K562 (cell line): ENCODE data around the gene MADD. TPM values are rescaled to one million over a fixed set of nuclear protein-coding genes. Genes with fewer than 3 reads are reported as not detected.

Source experiments
- ARID2 ChIP-seq: fragments of 450-650 bp; IDR thresholded peaks from 2 replicates; pipeline ENCODE4 v1.6.1; 2017; ENCODE audit warnings: antibody characterized with exemption, mild to moderate bottlenecking
- HNRNPK ChIP-seq: fragments of 200-400 bp; formaldehyde crosslinking; IDR thresholded peaks from one replicate; pipeline ENCODE4 v1.6.1; 2018; ENCODE audit warnings: mild to moderate bottlenecking, low read depth, low read length; ENCODE audit not compliant: poor library complexity, severe bottlenecking
- NFE2 ChIP-seq: IDR thresholded peaks from 2 replicates; pipeline ENCODE4 v1.6.1; 2014; ENCODE audit warnings: antibody characterized with exemption, low read depth
- PHF20 ChIP-seq: fragments of 450-650 bp; IDR thresholded peaks from 2 replicates; pipeline ENCODE4 v1.6.1; 2018; ENCODE audit not compliant: partially characterized antibody
- POLR3G ChIP-seq: IDR thresholded peaks from 2 replicates; pipeline ENCODE4 v1.6.1; 2011; ENCODE audit not compliant: insufficient read length, insufficient replicate concordance; ENCODE audit errors: extremely low read depth
- RHOXF2B ChIP-seq: fragments of 250-450 bp; sonication (Bioruptor Pico); conservative IDR thresholded peaks from 2 replicates; pipeline ENCODE4 v1.5.1; 2021
- ZNF41 ChIP-seq: fragments of 250-450 bp; sonication (Bioruptor Pico); conservative IDR thresholded peaks from 2 replicates; pipeline ENCODE4 v1.4.0; 2020; ENCODE audit warnings: mild to moderate bottlenecking
- ZNF79 ChIP-seq: fragments of 250-450 bp; sonication (Bioruptor Pico); IDR thresholded peaks from 2 replicates; pipeline ENCODE4 v1.4.0; 2020; ENCODE audit warnings: low read depth, mild to moderate bottlenecking, moderate library complexity
- polyA plus RNA-seq, 8 experiments: library from polyadenylated mRNA; depleted of rRNA in 4 of 8; stranded (reverse) in 5 of 8; unstranded in 3 of 8; fragments of >200 nt; fragmentation: Nextera tagmentation in 2 of 8; fragmentation: Illumina TruSeq in 1 of 8; extraction: Ambion mirVana in 2 of 8; extraction: Trizol in 1 of 8; gene quantifications; 2 replicates each; pipeline versions ENCODE4 v1.2.1 to v1.2.3, GENCODE V29; 2011 to 2014; ENCODE audit warnings: inconsistent platforms in 1 of 8, missing spikeins in 1 of 8
- total RNA-seq, 7 experiments: library from RNA; depleted of rRNA in 6 of 7; stranded (reverse); fragments of >200 nt in 6 of 7; fragmentation: Illumina TruSeq in 2 of 7; extraction: Trizol in 2 of 7; gene quantifications; 2 replicates each; pipeline versions ENCODE4 v1.2.1 to v1.2.3, GENCODE V29; 2011 to 2021; ENCODE audit warnings: low replicate concordance in 1 of 7
- TF ChIP-seq, protein P1 (sequence below): sonication (generic); formaldehyde crosslinking; IDR thresholded peaks from 2 replicates; pipeline ENCODE4 v1.8.0; 2022; ENCODE audit warnings: mild to moderate bottlenecking, low read depth, missing genetic modification reagents
- TF ChIP-seq, protein P2 (sequence below): fragments of 250-450 bp; sonication (Bioruptor Pico); IDR thresholded peaks from 2 replicates; pipeline ENCODE4 v1.4.0; 2020; ENCODE audit warnings: mild to moderate bottlenecking, moderate library complexity
- TF ChIP-seq, protein P3 (sequence below): fragments of 250-450 bp; sonication (Bioruptor Pico); IDR thresholded peaks from 2 replicates; pipeline ENCODE4 v1.5.0; 2020; ENCODE audit warnings: mild to moderate bottlenecking, borderline replicate concordance
- TF ChIP-seq, protein P4 (sequence below): sonication (generic); formaldehyde crosslinking; IDR thresholded peaks from 2 replicates; pipeline ENCODE4 v1.8.0; 2022; ENCODE audit warnings: missing genetic modification reagents, mild to moderate bottlenecking, borderline replicate concordance
- TF ChIP-seq, protein P5 (sequence below): fragments of 450-650 bp; formaldehyde crosslinking; IDR thresholded peaks from 2 replicates; pipeline ENCODE4 v1.4.0; 2022; ENCODE audit warnings: missing genetic modification characterization
- TF ChIP-seq, protein P6 (sequence below): fragments of 450-650 bp; IDR thresholded peaks from 2 replicates; pipeline ENCODE4 v1.6.1; 2018; ENCODE audit not compliant: partially characterized antibody
- TF ChIP-seq, protein P7 (sequence below): fragments of 250-450 bp; sonication (Bioruptor Pico); IDR thresholded peaks from 2 replicates; pipeline ENCODE4 v1.5.0; 2021; ENCODE audit warnings: mild to moderate bottlenecking, borderline replicate concordance

MADD gene
- total and polyA plus RNA-seq, 9 of the 15 experiments (the other 6 are each of a cell fraction or from before 2014, with no cell fraction given), result 0.68 to 57.6 (median 33.6) TPM

DNA sequence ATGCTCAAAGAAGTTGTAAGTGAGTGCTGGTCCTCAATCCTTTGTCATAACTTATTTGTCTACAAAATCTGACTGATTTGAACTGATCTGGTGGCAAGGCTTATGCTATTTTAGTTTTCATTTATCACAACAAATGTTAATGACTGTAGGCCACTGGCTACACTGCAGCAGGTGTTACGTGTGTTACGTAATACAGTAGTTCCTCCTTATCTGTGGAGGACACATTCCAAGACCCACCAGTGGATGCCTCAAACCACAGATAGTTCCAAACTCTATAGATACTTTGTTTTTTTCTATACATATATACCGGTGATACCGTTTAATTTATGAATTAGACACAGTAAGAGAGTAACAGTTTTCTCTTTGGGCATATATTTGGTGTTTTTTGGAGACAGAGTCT, 7.0 kb downstream of the MADD start (continued):
- TF ChIP-seq RHOXF2B (CRISPR knock-in tag) (no peak), NFE2 (no peak), ZNF41 (CRISPR knock-in tag) (no peak), PHF20 (no peak), ARID2 (no peak), HNRNPK (no peak), POLR3G (no peak), ZNF79 (no peak)
- TF ChIP-seq, protein P1, sequence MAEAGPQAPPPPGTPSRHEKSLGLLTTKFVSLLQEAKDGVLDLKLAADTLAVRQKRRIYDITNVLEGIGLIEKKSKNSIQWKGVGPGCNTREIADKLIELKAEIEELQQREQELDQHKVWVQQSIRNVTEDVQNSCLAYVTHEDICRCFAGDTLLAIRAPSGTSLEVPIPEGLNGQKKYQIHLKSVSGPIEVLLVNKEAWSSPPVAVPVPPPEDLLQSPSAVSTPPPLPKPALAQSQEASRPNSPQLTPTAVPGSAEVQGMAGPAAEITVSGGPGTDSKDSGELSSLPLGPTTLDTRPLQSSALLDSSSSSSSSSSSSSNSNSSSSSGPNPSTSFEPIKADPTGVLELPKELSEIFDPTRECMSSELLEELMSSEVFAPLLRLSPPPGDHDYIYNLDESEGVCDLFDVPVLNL (CRISPR knock-in tag), result no peak
- TF ChIP-seq, protein P2, sequence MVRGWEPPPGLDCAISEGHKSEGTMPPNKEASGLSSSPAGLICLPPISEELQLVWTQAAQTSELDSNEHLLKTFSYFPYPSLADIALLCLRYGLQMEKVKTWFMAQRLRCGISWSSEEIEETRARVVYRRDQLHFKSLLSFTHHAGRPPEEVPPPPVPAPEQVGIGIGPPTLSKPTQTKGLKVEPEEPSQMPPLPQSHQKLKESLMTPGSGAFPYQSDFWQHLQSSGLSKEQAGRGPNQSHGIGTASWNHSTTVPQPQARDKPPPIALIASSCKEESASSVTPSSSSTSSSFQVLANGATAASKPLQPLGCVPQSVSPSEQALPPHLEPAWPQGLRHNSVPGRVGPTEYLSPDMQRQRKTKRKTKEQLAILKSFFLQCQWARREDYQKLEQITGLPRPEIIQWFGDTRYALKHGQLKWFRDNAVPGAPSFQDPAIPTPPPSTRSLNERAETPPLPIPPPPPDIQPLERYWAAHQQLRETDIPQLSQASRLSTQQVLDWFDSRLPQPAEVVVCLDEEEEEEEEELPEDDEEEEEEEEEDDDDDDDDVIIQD (CRISPR knock-in tag), result no peak
- TF ChIP-seq, protein P3, sequence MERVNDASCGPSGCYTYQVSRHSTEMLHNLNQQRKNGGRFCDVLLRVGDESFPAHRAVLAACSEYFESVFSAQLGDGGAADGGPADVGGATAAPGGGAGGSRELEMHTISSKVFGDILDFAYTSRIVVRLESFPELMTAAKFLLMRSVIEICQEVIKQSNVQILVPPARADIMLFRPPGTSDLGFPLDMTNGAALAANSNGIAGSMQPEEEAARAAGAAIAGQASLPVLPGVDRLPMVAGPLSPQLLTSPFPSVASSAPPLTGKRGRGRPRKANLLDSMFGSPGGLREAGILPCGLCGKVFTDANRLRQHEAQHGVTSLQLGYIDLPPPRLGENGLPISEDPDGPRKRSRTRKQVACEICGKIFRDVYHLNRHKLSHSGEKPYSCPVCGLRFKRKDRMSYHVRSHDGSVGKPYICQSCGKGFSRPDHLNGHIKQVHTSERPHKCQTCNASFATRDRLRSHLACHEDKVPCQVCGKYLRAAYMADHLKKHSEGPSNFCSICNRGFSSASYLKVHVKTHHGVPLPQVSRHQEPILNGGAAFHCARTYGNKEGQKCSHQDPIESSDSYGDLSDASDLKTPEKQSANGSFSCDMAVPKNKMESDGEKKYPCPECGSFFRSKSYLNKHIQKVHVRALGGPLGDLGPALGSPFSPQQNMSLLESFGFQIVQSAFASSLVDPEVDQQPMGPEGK (CRISPR knock-in tag), result no peak
- TF ChIP-seq, protein P4, sequence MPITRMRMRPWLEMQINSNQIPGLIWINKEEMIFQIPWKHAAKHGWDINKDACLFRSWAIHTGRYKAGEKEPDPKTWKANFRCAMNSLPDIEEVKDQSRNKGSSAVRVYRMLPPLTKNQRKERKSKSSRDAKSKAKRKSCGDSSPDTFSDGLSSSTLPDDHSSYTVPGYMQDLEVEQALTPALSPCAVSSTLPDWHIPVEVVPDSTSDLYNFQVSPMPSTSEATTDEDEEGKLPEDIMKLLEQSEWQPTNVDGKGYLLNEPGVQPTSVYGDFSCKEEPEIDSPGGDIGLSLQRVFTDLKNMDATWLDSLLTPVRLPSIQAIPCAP (CRISPR knock-in tag), result no peak
- TF ChIP-seq, protein P5, sequence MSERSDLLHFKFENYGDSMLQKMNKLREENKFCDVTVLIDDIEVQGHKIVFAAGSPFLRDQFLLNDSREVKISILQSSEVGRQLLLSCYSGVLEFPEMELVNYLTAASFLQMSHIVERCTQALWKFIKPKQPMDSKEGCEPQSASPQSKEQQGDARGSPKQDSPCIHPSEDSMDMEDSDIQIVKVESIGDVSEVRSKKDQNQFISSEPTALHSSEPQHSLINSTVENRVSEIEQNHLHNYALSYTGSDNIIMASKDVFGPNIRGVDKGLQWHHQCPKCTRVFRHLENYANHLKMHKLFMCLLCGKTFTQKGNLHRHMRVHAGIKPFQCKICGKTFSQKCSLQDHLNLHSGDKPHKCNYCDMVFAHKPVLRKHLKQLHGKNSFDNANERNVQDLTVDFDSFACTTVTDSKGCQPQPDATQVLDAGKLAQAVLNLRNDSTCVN (CRISPR knock-in tag), result no peak
- TF ChIP-seq, protein P6, sequence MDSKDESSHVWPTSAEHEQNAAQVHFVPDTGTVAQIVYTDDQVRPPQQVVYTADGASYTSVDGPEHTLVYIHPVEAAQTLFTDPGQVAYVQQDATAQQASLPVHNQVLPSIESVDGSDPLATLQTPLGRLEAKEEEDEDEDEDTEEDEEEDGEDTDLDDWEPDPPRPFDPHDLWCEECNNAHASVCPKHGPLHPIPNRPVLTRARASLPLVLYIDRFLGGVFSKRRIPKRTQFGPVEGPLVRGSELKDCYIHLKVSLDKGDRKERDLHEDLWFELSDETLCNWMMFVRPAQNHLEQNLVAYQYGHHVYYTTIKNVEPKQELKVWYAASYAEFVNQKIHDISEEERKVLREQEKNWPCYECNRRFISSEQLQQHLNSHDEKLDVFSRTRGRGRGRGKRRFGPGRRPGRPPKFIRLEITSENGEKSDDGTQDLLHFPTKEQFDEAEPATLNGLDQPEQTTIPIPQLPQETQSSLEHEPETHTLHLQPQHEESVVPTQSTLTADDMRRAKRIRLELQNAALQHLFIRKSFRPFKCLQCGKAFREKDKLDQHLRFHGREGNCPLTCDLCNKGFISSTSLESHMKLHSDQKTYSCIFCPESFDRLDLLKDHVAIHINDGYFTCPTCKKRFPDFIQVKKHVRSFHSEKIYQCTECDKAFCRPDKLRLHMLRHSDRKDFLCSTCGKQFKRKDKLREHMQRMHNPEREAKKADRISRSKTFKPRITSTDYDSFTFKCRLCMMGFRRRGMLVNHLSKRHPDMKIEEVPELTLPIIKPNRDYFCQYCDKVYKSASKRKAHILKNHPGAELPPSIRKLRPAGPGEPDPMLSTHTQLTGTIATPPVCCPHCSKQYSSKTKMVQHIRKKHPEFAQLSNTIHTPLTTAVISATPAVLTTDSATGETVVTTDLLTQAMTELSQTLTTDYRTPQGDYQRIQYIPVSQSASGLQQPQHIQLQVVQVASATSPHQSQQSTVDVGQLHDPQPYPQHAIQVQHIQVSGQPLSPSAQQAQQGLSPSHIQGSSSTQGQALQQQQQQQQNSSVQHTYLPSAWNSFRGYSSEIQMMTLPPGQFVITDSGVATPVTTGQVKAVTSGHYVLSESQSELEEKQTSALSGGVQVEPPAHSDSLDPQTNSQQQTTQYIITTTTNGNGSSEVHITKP, result no peak
- TF ChIP-seq, protein P7, sequence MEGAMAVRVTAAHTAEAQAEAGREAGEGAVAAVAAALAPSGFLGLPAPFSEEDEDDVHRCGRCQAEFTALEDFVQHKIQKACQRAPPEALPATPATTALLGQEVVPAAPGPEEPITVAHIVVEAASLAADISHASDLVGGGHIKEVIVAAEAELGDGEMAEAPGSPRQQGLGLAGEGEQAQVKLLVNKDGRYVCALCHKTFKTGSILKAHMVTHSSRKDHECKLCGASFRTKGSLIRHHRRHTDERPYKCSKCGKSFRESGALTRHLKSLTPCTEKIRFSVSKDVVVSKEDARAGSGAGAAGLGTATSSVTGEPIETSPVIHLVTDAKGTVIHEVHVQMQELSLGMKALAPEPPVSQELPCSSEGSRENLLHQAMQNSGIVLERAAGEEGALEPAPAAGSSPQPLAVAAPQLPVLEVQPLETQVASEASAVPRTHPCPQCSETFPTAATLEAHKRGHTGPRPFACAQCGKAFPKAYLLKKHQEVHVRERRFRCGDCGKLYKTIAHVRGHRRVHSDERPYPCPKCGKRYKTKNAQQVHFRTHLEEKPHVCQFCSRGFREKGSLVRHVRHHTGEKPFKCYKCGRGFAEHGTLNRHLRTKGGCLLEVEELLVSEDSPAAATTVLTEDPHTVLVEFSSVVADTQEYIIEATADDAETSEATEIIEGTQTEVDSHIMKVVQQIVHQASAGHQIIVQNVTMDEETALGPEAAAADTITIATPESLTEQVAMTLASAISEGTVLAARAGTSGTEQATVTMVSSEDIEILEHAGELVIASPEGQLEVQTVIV (CRISPR knock-in tag), result no peak
